HEK293T (cell line): ENCODE results near the gene PRAMEF8.
"Not testable (repeated sequence)": the region's sequence is repeated elsewhere in the genome, so short reads cannot be mapped to it uniquely, and the experiment has no call there.

Experiments used
- ARNT ChIP-seq: fragments of 450-650 bp; IDR thresholded peaks from 2 replicates; pipeline ENCODE4 v1.6.1; 2017; ENCODE audit warnings: mild to moderate bottlenecking
- BHLHE40 ChIP-seq: fragments of 450-650 bp; IDR thresholded peaks from 2 replicates; pipeline ENCODE4 v1.6.1; 2016; ENCODE audit warnings: mild to moderate bottlenecking, moderate library complexity, borderline replicate concordance
- ELF4 ChIP-seq: fragments of 450-650 bp; IDR thresholded peaks from 2 replicates; pipeline ENCODE4 v1.6.1; 2017; ENCODE audit warnings: antibody characterized with exemption
- FOXA1 ChIP-seq: fragments of 450-650 bp; IDR thresholded peaks from 2 replicates; pipeline ENCODE4 v1.6.1; 2016; ENCODE audit warnings: mild to moderate bottlenecking
- FOXK2 ChIP-seq: fragments of 450-650 bp; IDR thresholded peaks from 2 replicates; pipeline ENCODE4 v1.6.1; 2016; ENCODE audit warnings: mild to moderate bottlenecking
- FOXM1 ChIP-seq: fragments of 450-650 bp; IDR thresholded peaks from 2 replicates; pipeline ENCODE4 v1.6.1; 2017; ENCODE audit warnings: mild to moderate bottlenecking, borderline replicate concordance
- SP1 ChIP-seq: fragments of 450-650 bp; IDR thresholded peaks from 2 replicates; pipeline ENCODE4 v1.6.1; 2017
- SUZ12 ChIP-seq: fragments of 450-650 bp; IDR thresholded peaks from 2 replicates; pipeline ENCODE4 v1.6.1; 2016; ENCODE audit warnings: mild to moderate bottlenecking
- ZNF384 ChIP-seq: fragments of 450-650 bp; IDR thresholded peaks from 2 replicates; pipeline ENCODE4 v1.6.1; 2016
- TF ChIP-seq, protein P1 (sequence below): fragments of 450-650 bp; IDR thresholded peaks from 2 replicates; pipeline ENCODE4 v1.6.1; 2016

DNA sequence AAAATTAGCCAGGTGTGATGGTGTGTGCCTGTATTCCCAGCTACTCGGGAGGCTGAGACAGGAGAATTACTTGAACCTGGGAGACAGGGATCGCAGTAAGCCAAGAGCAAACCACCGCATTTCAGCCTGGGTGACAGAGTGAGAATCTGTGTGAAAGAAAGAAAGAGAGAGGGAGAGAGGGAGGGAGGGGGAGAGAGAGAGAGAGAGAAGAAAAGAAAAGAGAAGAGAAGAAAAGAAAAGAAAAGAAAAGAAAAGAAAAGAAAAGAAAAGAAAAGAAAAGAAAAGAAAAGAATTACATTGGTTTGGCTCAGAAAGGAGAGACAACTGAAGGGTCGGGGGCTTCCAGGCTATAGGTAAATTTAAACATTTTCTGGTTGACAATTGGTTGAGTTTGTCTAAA, 45.3 kb downstream of the PRAMEF8 start:
- not testable (repeated sequence) for TF ChIP-seq FOXA1, ZNF384, ELF4, FOXM1, BHLHE40, SP1, ARNT, FOXK2, SUZ12
- TF ChIP-seq, protein P1, sequence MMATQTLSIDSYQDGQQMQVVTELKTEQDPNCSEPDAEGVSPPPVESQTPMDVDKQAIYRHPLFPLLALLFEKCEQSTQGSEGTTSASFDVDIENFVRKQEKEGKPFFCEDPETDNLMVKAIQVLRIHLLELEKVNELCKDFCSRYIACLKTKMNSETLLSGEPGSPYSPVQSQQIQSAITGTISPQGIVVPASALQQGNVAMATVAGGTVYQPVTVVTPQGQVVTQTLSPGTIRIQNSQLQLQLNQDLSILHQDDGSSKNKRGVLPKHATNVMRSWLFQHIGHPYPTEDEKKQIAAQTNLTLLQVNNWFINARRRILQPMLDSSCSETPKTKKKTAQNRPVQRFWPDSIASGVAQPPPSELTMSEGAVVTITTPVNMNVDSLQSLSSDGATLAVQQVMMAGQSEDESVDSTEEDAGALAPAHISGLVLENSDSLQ: not testable (repeated sequence)
